GM10847 (cell line): ENCODE measurements around the gene LCAT.

Source experiments
- POLR2A ChIP-seq: IDR thresholded peaks from 2 replicates; pipeline ENCODE4 v1.6.1; 2011; ENCODE audit not compliant: insufficient read length; ENCODE audit errors: extremely low read depth

The LCAT gene

DNA sequence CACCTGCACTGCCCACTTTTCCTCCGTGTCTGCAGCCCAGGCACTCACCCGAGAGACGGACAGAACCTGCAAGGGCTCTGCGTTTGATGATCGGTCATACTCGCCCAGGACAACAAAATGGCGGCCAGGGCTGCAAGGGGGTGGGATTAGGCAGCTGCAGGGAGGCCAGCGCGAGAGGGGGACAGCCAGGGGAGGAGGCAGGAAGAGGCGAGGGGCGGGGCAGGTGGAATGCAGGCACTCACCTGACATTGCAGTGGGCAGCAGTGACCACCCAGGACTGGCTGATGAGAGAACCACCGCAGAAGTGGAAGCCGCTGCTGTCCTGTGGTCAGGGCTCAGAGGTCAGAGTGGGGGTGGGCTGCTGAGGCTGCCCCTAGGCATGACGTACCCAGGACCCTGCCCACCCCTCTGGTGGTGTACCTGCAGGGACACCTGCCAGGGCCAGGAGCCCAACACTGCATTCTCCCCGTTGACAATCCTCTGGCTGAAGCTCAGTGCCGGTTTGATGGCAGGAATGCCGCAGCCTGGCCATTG is 13.2 kb downstream of the LCAT start:
- TF ChIP-seq POLR2A = no peak

DNA sequence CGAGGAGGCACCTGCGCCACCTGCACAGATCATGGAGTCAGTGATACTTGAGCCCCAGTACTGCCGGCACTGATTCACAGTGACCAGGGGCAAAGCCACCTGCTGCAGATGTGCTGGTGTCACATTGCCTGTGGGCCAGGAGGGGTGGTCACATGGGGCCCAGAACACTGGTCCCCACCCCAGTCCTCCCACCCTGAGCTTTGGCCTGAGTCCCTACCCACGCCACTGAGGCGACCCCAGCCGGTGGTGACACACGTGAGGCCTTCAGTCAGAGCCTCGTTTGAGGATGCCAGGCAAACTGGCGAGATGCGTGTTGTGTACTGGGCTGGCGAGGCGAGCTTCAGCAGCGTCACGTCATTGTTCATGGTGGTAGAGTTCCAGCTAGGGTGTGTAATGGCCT is 13.7 kb downstream of the LCAT start:
- TF ChIP-seq POLR2A = no peak

DNA sequence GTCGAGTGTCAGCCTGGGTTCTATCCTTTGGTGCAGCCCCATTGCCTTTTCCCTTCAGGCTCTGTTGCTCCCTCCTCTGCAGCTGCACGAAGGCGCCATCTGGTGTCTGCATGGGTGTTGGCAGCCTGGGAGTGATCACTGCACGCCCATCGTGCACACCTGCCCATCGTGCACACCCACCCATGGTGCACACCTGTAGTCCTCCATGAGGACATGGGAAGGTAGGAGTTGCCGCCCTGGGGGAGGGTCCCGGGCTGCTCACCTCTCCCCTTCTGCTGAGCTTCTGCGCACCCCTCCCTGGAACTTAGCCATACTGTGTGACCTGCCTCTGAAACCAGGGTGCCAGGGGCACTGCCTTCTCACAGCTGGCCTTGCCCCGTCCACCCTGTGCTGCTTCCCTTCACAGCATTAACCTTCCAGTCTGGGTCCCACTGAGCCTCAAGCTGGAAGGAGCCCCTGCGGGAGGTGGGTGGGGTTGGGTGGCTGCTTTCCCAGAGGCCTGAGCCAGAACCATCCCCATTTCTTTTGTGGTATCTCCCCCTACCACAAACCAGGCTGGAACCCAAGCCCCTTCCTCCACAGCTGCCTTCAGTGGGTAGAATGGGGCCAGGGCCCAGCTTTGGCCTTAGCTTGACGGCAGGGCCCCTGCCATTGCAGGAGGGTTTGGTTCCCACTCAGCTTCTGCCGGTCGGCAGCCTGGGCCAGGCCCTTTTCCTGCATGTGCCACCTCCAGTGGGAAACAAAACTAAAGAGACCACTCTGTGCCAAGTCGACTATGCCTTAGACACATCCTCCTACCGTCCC is 15.2 kb downstream of the LCAT start:
- no peak for TF ChIP-seq POLR2A

DNA sequence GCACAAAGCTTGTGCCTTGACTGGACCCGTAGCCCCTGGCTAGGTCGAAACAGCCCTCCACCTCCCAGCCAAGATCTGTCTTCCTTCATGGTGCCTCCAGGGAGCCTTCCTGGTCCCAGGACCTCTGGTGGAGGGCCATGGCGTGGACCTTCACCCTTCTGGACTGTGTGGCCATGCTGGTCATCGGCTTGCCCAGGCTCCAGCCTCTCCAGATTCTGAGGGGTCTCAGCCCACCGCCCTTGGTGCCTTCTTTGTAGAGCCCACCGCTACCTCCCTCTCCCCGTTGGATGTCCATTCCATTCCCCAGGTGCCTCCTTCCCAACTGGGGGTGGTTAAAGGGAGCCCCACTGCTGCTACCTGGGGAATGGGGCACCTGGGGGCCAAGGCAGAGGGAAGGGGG is 15.8 kb downstream of the LCAT start:
- TF ChIP-seq POLR2A = no peak

DNA sequence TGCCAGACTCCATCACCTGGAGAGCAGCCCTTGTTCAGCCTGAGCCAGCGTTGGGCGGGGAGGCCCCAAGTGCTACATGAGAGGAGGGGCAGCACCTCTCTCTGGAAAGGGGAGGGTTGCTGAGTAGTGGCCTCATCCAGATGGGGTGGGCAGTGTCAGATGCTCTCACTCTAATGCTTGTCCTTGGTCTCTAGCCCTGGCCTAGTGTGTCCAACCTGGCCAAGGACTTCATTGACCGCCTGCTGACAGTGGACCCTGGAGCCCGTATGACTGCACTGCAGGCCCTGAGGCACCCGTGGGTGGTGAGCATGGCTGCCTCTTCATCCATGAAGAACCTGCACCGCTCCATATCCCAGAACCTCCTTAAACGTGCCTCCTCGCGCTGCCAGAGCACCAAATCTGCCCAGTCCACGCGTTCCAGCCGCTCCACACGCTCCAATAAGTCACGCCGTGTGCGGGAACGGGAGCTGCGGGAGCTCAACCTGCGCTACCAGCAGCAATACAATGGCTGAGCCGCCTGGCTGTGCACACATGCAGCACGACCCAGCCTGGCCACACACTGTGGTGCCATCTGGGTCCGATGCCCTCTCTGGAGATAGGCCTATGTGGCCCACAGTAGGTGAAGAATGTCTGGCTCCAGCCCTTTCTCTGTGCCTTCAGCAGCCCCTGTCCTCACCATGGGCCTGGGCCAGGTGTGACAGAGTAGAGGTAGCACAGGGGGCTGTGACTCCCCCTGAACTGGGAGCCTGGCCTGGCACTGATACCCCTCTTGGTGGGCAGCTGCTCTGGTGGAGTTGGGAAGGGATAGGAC is 16.6 kb downstream of the LCAT start:
- no peak for TF ChIP-seq POLR2A

DNA sequence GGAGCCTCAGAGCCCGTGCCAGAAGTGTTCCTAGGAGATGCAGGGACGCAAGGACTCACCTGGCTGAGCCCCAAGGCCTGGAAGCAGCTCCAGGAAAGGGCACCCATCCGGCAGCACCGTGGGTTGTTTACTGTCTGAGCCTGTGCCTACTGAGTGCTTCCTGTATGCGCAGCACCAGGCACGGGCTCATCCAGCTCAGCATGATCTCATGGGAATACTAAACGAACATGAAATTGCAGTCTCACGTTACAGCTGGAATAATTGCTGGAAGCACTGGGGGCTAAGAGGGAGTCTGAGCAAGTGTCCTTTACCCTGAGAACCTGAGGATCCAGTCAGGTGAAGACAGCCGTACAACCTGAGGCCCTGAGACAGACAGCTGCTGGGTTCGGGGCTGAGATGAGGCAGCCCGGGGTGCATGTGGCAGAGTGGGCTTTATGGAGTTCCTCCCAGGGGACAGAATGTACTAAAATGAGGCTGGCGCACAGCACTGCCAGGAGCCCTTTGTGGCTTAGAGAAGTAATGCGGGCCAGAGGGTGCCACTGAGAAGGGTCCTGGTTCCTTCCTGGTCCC is 17.7 kb downstream of the LCAT start:
- TF ChIP-seq POLR2A = no peak

DNA sequence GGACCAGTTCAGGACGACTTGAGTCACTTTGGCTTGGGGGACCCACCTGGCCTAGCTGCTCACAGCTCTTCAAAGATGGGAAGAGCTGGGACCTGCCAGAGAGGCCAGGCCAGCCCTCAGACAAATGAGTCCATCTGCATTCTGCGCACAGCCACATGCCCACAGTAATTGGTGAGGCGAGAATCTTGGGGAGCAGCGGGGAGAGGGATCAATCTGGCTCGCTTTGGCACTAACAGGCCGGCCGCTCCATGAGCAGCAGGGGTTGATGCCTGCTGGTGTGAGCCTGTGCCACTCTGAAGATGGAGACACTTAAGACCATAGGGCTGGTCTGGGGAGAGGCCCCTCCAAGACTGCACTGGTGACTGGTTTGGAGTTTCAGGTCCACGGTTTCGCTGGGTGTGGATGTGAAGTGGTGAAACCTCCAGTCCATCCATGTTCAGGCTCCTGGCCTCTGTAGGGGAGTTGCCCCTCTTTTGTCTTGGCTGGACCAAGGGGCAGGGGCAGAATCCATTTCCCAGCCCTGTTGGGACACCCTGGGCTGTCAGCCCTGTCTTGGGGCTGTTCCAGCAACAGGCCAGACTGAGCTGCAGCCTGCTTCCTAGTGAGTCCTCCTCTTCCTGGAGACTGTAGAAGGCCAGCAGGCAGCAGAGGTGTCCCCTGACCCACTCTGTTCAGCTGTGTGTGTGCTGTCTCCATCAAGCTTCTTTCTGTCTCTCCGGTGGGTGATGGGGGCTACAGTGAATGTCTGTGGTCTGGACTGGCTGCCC is 19.6 kb downstream of the LCAT start:
- no peak for TF ChIP-seq POLR2A

DNA sequence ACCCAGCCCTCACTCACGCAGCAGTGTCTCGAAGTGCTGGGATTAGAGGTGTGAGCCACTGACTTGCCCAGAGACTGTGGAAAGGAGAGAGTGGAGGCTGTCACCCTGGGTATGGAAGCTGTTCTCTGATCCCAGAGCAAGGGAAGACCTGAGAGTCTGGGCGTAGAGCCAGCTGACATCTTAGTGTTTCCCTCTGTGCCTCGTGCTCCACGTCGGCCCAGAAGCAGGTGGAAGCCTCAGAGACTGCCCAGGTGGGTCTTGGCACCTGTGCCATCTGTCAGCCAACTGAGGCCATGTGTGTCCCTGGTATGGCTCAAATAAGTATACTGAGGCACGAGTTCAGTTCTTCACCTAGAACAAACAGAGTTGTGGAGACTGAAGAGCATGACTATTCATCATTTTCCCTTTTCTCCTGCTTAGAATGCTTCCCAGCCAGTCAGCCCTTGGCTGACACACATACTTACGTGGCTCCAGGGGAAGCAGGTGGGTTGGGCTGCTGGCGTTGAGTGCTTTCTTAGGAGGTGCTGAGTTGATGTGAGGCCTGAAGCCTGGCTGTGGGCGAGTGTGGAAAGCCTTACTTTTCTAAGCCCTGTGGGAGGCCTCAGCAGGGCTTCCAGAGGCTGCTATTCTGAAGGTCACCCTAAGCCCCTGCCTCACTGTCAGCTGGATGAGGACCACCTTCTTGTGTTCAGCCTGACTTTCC is 20.4 kb downstream of the LCAT start:
- TF ChIP-seq POLR2A = no peak

DNA sequence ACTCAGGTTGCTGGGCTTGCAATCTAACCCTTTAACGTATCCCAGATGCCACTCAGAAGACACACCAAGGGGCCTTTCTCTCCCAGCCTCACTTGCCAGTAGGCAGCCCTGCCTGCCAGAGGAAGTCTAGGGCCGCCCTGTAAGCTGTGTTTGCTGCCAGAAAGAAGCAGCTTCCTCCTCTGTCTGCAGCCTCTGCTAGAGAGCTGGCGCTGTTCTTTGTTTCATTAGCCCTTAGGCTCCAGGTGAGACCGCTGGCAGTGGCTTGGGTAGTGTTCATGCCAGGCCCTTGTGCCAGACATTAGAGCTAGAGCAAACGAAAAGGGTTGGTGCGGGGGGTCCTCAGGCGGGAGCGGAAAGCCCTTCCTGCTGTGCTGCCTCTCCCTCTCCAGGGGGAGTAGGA is 21.2 kb downstream of the LCAT start:
- no peak for TF ChIP-seq POLR2A

DNA sequence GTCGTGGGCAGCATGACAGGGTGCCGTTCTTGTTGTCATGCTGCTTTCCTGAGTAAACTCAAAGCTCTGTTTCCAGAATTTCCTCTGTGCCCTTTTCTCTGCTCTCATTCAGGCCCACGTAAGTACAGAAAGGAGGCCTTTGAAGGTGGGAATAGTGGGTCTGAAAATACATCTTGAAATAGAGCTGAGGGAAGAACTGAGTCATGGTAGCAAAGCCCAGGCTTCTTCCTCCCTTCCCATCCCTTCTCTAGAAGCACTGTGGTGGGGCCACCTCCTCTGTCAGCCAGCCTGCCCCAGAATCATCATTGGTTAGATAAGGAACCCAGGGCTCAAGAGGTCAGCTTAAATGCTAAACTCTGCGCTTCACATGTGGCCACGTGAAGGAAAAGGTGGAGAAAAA is 21.7 kb downstream of the LCAT start:
- TF ChIP-seq POLR2A = no peak

DNA sequence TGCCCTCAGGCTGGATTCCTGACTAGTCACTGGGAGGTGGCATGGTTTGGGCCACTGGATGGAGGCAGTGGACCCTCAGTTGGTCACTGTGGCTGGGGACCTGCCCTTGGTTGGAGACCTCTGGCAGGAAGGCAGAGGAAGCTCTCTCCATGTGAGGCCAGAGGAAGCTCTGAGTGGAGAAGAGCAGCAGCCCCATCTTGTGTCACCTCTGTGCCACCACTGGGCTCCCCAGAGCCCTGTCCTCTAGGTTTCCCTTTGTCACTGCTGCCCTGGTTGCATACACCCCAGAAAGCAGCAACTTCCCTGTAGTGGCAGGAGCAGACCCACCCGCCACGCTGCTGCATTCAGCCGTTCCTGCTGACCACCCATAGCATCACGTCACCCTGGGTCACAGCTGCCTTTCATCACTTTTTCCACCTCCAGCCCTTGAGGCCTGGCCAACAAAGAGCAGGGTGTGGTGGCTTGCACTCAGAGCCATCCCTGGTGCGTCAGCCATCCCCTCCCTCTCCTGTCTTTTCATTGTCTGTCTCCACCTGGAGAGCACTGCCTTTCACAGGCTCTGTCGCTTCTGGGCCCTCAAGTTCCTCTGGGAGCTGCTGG is 24.2 kb downstream of the LCAT start:
- TF ChIP-seq POLR2A = no peak

DNA sequence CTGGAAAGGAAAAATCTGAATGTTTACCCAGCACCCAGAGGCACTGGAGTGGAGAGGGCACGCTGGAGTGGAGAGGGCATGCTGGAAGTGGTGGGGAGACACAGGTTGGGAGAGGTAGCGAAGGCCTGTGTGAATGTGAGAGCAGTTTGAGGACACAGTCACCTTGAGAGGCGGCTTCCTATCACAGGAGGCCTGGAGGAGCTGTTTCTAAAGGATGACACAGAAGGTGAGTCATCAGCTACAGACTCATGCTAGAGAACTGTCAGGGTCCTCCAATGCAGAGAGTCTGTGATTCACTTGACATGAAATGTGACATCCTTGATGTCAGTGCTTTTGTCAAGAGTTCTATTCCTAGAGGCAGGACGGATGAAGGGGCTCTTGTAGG is 26.1 kb downstream of the LCAT start:
- TF ChIP-seq POLR2A = no peak

DNA sequence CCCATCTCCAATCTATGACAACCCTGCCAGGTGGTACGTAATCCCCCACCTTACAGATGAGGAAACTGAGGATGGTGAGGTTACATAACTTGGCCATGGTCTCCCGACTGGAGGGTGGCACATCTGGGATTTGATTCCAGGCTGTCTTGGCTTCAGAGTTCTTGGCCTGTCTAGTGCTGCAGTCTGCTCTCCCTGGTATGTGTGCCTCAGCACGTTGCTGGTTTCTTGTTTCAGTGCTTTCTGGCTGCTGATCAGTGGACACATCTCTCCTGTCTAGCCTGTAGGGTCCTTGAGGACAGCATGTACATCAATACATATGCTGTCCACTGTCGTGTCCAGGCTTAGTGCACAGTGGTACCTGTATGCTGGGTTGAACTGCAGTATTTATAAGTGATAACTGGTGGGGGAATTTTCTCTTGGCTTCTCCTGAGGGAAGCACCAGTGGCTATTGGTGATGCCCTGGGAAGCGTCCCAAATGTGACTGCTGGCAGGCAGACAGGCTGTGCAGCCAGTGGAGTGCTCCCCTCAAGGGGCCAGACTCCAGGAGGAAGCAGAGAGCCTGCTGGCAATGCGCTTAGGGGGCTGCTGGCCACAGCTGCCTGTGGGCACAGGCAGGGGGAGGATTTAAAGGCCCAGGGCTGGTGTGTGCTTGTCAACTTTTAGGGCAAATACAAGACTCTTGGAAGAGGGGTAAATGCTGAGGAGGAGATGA is 26.6 kb downstream of the LCAT start:
- TF ChIP-seq POLR2A = no peak

DNA sequence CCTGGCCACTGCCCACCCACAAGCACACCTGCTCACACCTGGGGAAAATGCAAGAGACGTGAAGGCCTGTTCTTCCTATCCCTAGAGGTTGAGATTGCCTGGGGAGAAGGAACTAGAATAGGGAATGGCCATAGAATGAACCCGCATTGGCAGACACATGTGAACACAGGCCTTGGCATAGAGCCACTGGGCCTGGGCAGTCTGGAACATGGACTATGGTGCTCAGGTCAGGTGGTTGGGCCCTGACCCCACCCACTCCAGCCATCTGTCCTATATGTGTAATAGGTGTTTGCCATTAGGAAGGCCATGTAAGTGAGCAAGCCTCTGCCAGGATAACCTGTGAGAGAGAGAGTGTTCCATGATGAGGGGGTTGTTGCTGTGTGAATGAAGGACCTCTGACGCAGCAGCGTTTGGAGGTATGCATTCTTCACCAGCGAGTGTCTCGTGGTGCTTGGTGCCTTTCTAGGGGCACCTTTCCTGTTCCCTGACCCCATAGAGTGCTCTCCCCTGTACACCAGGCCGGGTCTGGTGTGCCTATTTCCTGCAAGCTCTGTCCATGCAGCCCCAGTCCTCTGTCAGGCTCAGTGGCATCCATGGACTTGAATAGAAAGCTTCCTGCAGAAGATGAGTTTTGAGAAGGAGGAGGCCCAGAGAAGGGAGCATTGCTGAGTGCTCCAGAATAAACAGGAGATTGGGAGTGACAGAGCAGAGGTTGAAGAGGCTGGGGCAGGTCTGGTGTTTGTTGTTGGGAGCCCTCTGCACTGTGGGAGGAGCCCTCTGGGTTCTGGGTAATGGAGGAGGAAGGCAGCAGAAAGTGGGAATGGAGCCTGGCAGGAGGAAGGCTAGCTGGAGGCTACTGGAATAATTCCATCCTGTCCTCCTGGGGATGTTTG is 27.8 kb downstream of the LCAT start:
- TF ChIP-seq POLR2A = no peak
